Measurements from ENCODE around the gene PGAP3. TPM values are rescaled to one million over a fixed set of nuclear protein-coding genes. Genes with fewer than 3 reads are reported as not detected.
A peak's percentile ranks its signal among the peaks of the same experiment; 100 is the strongest.

The PGAP3 gene
- total RNA-seq, 1 experiment from 2014 or later: 5.9 TPM

DNA sequence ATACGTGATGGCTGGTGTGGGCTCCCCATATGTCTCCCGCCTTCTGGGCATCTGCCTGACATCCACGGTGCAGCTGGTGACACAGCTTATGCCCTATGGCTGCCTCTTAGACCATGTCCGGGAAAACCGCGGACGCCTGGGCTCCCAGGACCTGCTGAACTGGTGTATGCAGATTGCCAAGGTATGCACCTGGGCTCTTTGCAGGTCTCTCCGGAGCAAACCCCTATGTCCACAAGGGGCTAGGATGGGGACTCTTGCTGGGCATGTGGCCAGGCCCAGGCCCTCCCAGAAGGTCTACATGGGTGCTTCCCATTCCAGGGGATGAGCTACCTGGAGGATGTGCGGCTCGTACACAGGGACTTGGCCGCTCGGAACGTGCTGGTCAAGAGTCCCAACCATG, 36.9 kb upstream of the PGAP3 start:
- Histone ChIP-seq H3K27ac (ENCODE audit: low read length) (no peak overlapping the region), H3K9ac (ENCODE audit: low read length) (no peak overlapping the region), H2AFZ (ENCODE audit: low read length) (no peak overlapping the region), H4K20me1 (ENCODE audit: low read length) (no peaks in the 10 kb centered on the region), H3K9me3 (ENCODE audit: low read length) (no peaks in the 10 kb centered on the region), H3K27me3 (ENCODE audit: low read length) (no peaks in the 10 kb centered on the region), H3K4me3 (ENCODE audit: low read length) (no peak overlapping the region), H3K79me2 (ENCODE audit: low read length) (0 out of 2 replicates have a peak, but pooled peaks cover 4% of the 10 kb centered on the region), H3K9me2 (replicated peaks; ENCODE audit: low read length) (no peaks in the 10 kb centered on the region), H3K4me2 (ENCODE audit: low read length) (no peak overlapping the region), H3K4me1 (ENCODE audit: insufficient read depth, low read length) (0 out of 2 replicates have a peak, but pooled peaks cover under 1% of the 10 kb centered on the region), H3F3A (ENCODE audit: low read length, unreplicated experiment) (no peaks in the 10 kb centered on the region), H3K36me3 (ENCODE audit: low read depth, low read length) (no peaks in the 10 kb centered on the region)
- CTCF ChIA-PET: no interaction called here
- BruUV-seq (replicated peaks): no TSS peak
- TF ChIP-seq CTCF (conservative IDR thresholded peaks at IDR 0.05; ENCODE audit: low read depth, low read length) (no peak), EZH2phosphoT487 (IDR thresholded peaks at IDR 0.05; ENCODE audit: borderline replicate concordance, low read length) (no peak), EZH2 (IDR thresholded peaks at IDR 0.05; ENCODE audit: low read length, unreplicated experiment) (no peak)
- intact Hi-C loops (cut with micrococcal nuclease): no loop called here
- POLR2A ChIA-PET (ENCODE audit: unreplicated experiment): no interaction called here
- ATAC-seq (no peak), DNase-seq (no peak)

DNA sequence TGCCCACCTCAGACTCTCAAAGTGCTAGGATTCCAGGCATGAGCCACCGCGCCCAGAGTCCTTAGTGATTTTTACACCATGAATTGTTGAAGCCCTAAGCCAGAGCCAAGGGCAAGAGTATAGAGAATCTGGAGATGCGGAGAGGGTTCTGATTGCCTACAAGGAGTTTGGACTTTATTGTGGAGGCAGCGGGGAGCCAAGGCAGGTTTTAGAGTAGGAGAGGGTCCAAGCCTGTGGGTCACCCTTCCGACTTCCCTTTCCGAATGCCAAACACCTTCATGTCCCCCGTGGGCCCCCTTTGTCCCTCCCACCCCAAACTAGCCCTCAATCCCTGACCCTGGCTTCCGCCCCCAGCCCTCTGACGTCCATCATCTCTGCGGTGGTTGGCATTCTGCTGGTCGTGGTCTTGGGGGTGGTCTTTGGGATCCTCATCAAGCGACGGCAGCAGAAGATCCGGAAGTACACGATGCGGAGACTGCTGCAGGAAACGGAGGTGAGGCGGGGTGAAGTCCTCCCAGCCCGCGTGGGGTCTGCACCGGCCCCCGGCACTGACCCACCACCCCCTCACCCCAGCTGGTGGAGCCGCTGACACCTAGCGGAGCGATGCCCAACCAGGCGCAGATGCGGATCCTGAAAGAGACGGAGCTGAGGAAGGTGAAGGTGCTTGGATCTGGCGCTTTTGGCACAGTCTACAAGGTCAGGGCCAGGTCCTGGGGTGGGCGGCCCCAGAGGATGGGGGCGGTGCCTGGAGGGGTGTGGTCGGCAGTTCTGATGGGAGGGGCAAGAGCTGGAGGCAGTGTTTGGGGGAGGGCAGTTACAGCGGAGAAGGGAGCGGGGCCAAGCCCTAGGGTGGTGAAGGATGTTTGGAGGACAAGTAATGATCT, 35.4 kb upstream of the PGAP3 start:
- H3K36me3 ChIP-seq (ENCODE audit: low read depth, low read length): no peaks in the 10 kb centered on the region
- H4K20me1 ChIP-seq (ENCODE audit: low read length): no peaks in the 10 kb centered on the region
- CTCF ChIA-PET: no interaction called here
- H3K9ac ChIP-seq (ENCODE audit: low read length): no peak overlapping the region
- H3K4me3 ChIP-seq (ENCODE audit: low read length): no peak overlapping the region
- no peaks in the 10 kb centered on the region for H3K27me3 ChIP-seq (ENCODE audit: low read length)
- DNase-seq: no peak
- POLR2A ChIA-PET (ENCODE audit: unreplicated experiment): no interaction called here
- no peak overlapping the region for H3K4me2 ChIP-seq (ENCODE audit: low read length)
- 0 out of 2 replicates have a peak, but pooled peaks have one; percentile 13 for ATAC-seq
- H2AFZ ChIP-seq (ENCODE audit: low read length): no peak overlapping the region
- intact Hi-C loops (cut with micrococcal nuclease): no loop called here
- H3F3A ChIP-seq (ENCODE audit: low read length, unreplicated experiment): no peaks in the 10 kb centered on the region
- BruUV-seq (replicated peaks): no TSS peak
- TF ChIP-seq EZH2 (IDR thresholded peaks at IDR 0.05; ENCODE audit: low read length, unreplicated experiment): no peak
- no peak for TF ChIP-seq CTCF (conservative IDR thresholded peaks at IDR 0.05; ENCODE audit: low read depth, low read length)
- no peak for TF ChIP-seq EZH2phosphoT487 (IDR thresholded peaks at IDR 0.05; ENCODE audit: borderline replicate concordance, low read length)
- no peaks in the 10 kb centered on the region for H3K9me3 ChIP-seq (ENCODE audit: low read length)
- no peaks in the 10 kb centered on the region for H3K4me1 ChIP-seq (ENCODE audit: insufficient read depth, low read length)
- H3K79me2 ChIP-seq (ENCODE audit: low read length): no peaks in the 10 kb centered on the region
- no peaks in the 10 kb centered on the region for H3K9me2 ChIP-seq (replicated peaks; ENCODE audit: low read length)
- no peak overlapping the region for H3K27ac ChIP-seq (ENCODE audit: low read length)

DNA sequence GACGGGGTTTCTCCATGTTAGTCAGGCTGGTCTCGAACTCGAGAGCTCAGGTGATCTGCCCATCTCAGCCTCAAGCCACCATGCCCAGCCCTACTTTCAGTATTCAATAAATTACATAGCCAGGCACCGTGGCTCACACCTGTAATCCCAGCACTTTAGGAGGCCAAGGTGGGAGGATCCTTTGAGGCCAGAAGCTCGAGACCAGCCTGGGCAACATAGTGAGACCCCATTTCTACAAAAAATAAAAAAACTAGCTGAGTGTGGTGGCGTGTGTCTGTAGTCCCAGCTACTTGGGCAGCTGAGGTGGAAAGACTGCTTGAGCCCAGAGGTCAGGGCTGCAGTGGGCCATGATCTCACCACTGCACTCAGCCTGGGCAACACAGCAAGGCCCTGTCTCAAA, 34.2 kb upstream of the PGAP3 start:
- Histone ChIP-seq H3K9ac (ENCODE audit: low read length) (no peak overlapping the region), H2AFZ (ENCODE audit: low read length) (no peak overlapping the region)

More for the DNA sequence above, 34.2 kb upstream of the PGAP3 start:
- H3F3A ChIP-seq (ENCODE audit: low read length, unreplicated experiment): no peaks in the 10 kb centered on the region
- no peaks in the 10 kb centered on the region for H3K9me2 ChIP-seq (replicated peaks; ENCODE audit: low read length)
- H3K27ac ChIP-seq (ENCODE audit: low read length): no peak overlapping the region
- TF ChIP-seq EZH2phosphoT487 (IDR thresholded peaks at IDR 0.05; ENCODE audit: borderline replicate concordance, low read length) (no peak), EZH2 (IDR thresholded peaks at IDR 0.05; ENCODE audit: low read length, unreplicated experiment) (no peak), CTCF (conservative IDR thresholded peaks at IDR 0.05; ENCODE audit: low read depth, low read length) (no peak)
- H3K36me3 ChIP-seq (ENCODE audit: low read depth, low read length): no peaks in the 10 kb centered on the region
- no peak for DNase-seq
- intact Hi-C loops (cut with micrococcal nuclease): no loop called here
- no peaks in the 10 kb centered on the region for H3K9me3 ChIP-seq (ENCODE audit: low read length)
- no peaks in the 10 kb centered on the region for H3K79me2 ChIP-seq (ENCODE audit: low read length)
- H4K20me1 ChIP-seq (ENCODE audit: low read length): no peaks in the 10 kb centered on the region
- no peak overlapping the region for H3K4me2 ChIP-seq (ENCODE audit: low read length)
- no peaks in the 10 kb centered on the region for H3K4me1 ChIP-seq (ENCODE audit: insufficient read depth, low read length)
- H3K27me3 ChIP-seq (ENCODE audit: low read length): no peaks in the 10 kb centered on the region
- ChIA-PET CTCF (no interaction called here), POLR2A (ENCODE audit: unreplicated experiment) (no interaction called here)
- ATAC-seq: no peak
- no peak overlapping the region for H3K4me3 ChIP-seq (ENCODE audit: low read length)
- no TSS peak for BruUV-seq (replicated peaks)

Measured in PC-3 (cell line).